BJ (cell line): ENCODE measurements around the gene PARM1. TPM values are rescaled to one million over a fixed set of nuclear protein-coding genes. Genes with fewer than 3 reads are reported as not detected.

Experiments used
- CTCF ChIA-PET: fragments of 350-600 bp; formaldehyde crosslinking; extraction: SDS; loops from one replicate; lab custom pipeline; 2021; ENCODE audit warnings: antibody characterized with exemption, inconsistent platforms; lab: Yijun Ruan, JAX
- POLR2A ChIA-PET: fragments of 300-600 bp; sonication (Branson Sonifier 250); formaldehyde crosslinking; extraction: SDS; loops from one replicate; lab custom pipeline; 2021; ENCODE audit warnings: antibody characterized with exemption; lab: Charles Lee
- DNase-seq: peaks from one replicate; pipeline ENCODE4 v3.0.0-alpha.2; 2011; ENCODE audit warnings: low read depth
- H3K27me3 ChIP-seq: 2 replicates; pipeline ENCODE4 v1.6.0; 2011; ENCODE audit warnings: low read length; ENCODE audit not compliant: control insufficient read depth, insufficient read depth
- H3K36me3 ChIP-seq: 2 replicates; pipeline ENCODE4 v1.5.1; 2011; ENCODE audit warnings: low read length; ENCODE audit not compliant: control insufficient read depth, insufficient read depth
- H3K4me3 ChIP-seq: 2 replicates; pipeline ENCODE4 v1.5.1; 2011; ENCODE audit warnings: low read depth, mild to moderate bottlenecking, control low read depth, low read length
- polyA plus RNA-seq: library from polyadenylated mRNA; depleted of rRNA; stranded (reverse); fragments of >200 nt; gene quantifications from 2 replicates; pipeline ENCODE4 v1.2.3, GENCODE V29; 2011
- TF ChIP-seq, protein P1 (sequence below): IDR thresholded peaks from 2 replicates; pipeline ENCODE4 v1.5.1; 2011; ENCODE audit warnings: low read depth, mild to moderate bottlenecking, control low read depth, inconsistent platforms, low read length, moderate library complexity; ENCODE audit not compliant: insufficient read depth

PARM1 gene
- polyA plus RNA-seq, 1 experiment = 0.01 TPM

GRCh38 chr4:75071317-75071716 is 138.4 kb downstream of the PARM1 start:
- H3K36me3 ChIP-seq = no peaks in the 10 kb centered on the region

DNA sequence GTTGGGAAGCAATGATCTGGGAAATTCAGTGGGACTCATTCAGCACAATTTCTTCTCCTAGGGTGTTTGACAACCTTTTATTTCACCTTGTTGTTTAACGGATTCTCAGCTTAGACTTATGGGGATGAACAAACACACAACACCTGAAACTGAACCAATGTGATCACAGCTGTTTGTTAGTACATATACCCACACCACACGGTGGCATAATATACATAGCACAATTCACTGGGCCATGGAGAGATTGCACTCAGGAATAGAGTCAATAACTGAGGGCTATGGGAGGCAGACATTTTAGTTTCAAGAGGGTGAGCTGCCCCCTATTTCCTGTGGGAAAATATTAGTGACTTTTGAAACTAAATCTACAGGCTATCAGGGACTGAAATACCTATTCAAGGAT is 148.0 kb downstream of the PARM1 start:
- ChIA-PET CTCF (no interaction called here), POLR2A (no interaction called here)
- H3K36me3 ChIP-seq = no peaks in the 10 kb centered on the region
- TF ChIP-seq, protein P1, sequence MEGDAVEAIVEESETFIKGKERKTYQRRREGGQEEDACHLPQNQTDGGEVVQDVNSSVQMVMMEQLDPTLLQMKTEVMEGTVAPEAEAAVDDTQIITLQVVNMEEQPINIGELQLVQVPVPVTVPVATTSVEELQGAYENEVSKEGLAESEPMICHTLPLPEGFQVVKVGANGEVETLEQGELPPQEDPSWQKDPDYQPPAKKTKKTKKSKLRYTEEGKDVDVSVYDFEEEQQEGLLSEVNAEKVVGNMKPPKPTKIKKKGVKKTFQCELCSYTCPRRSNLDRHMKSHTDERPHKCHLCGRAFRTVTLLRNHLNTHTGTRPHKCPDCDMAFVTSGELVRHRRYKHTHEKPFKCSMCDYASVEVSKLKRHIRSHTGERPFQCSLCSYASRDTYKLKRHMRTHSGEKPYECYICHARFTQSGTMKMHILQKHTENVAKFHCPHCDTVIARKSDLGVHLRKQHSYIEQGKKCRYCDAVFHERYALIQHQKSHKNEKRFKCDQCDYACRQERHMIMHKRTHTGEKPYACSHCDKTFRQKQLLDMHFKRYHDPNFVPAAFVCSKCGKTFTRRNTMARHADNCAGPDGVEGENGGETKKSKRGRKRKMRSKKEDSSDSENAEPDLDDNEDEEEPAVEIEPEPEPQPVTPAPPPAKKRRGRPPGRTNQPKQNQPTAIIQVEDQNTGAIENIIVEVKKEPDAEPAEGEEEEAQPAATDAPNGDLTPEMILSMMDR = no peak
- H3K4me3 ChIP-seq = no peak overlapping the region
- no peaks in the 10 kb centered on the region for H3K27me3 ChIP-seq
- no peak for DNase-seq

More at GRCh38 chr4:75071317-75071716, 138.4 kb downstream of the PARM1 start:
- POLR2A ChIA-PET = no interaction called here
- TF ChIP-seq, protein P1 = no peak
- CTCF ChIA-PET = no interaction called here
- no peak overlapping the region for H3K4me3 ChIP-seq
- no peak for DNase-seq
- no peaks in the 10 kb centered on the region for H3K27me3 ChIP-seq

DNA sequence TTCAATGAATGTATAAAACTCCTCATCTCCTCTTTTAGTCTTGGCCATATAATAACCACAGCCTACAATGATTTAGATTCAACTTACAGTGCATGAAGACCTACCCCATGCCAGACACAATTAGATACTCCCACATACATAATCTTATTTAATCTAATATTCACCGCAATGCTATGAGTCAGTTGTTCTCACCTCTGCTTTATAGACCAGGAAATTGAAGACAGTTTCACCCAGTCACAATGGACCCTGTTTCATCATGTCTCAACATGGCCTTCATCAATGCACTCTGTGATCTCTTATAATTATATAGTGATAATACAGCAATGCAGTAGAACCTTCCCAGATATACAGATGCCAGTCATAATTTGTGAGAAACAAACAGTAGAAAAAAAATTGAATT is 148.6 kb downstream of the PARM1 start:
- Histone ChIP-seq H3K27me3 (no peaks in the 10 kb centered on the region), H3K4me3 (no peak overlapping the region), H3K36me3 (no peaks in the 10 kb centered on the region)
- TF ChIP-seq, protein P1 = no peak
- ChIA-PET CTCF (no interaction called here), POLR2A (no interaction called here)
- no peak for DNase-seq

- CTCF ChIA-PET = no interaction called here
- Histone ChIP-seq H3K4me3 (no peak overlapping the region), H3K36me3 (no peaks in the 10 kb centered on the region), H3K27me3 (no peaks in the 10 kb centered on the region)
- no peak for DNase-seq
- TF ChIP-seq, protein P1 = no peak
- POLR2A ChIA-PET = no interaction called here
These were observed 154.5 kb downstream of the PARM1 start for GRCh38 chr4:75087416-75087815.

DNA sequence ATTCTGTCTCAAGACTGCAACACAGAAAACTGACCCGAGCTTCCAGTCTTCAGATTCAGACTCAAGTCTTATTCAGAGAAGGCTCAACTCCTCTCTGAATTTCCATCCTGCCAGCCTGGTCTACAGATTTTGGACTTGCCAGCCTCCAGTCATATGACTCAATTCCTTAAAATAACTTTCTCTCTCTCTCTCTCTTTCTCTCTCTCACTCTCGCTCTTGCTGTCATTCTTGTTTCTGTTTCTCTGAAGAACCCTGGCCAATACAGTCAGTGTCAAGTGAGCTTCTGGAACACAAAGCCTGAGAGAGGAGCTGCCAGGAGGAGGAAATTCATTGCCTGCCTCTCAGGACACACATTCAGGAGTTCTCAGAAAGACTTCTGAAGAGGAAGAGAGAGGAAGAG is 154.9 kb downstream of the PARM1 start:
- no peak for DNase-seq
- H3K27me3 ChIP-seq = no peaks in the 10 kb centered on the region
- ChIA-PET POLR2A (no interaction called here), CTCF (no interaction called here)
- H3K4me3 ChIP-seq = no peak overlapping the region
- TF ChIP-seq, protein P1 = no peak
- no peaks in the 10 kb centered on the region for H3K36me3 ChIP-seq
